Glutamatergic neuron (in vitro differentiated cells): Measurements from ENCODE around the gene TMX2. TPM values are rescaled to one million over a fixed set of nuclear protein-coding genes. Genes with fewer than 3 reads are reported as not detected.

Source experiments
- DNase-seq: peaks from one replicate; pipeline ENCODE4 v3.0.0; 2022
- H3K27ac Mint-ChIP-seq: one replicate; pipeline ENCODE4 v1.8.0; 2020; ENCODE audit warnings: mild to moderate bottlenecking, mixed read lengths, inconsistent platforms; ENCODE audit not compliant: unreplicated experiment
- H3K27me3 Mint-ChIP-seq: one replicate; pipeline ENCODE4 v1.8.0; 2020; ENCODE audit warnings: mild to moderate bottlenecking, moderate library complexity, mixed read lengths, inconsistent platforms; ENCODE audit not compliant: unreplicated experiment
- H3K36me3 Mint-ChIP-seq: one replicate; pipeline ENCODE4 v1.8.0; 2020; ENCODE audit warnings: mild to moderate bottlenecking, mixed read lengths, inconsistent platforms; ENCODE audit not compliant: unreplicated experiment
- H3K4me1 Mint-ChIP-seq: one replicate; pipeline ENCODE4 v1.8.0; 2020; ENCODE audit warnings: mild to moderate bottlenecking, low read depth, mixed read lengths, inconsistent platforms; ENCODE audit not compliant: unreplicated experiment
- H3K4me3 Mint-ChIP-seq: one replicate; pipeline ENCODE4 v1.8.0; 2020; ENCODE audit warnings: mild to moderate bottlenecking, mixed read lengths, inconsistent platforms; ENCODE audit not compliant: unreplicated experiment
- H3K9me3 Mint-ChIP-seq: one replicate; pipeline ENCODE4 v1.8.0; 2020; ENCODE audit warnings: mild to moderate bottlenecking, moderate library complexity, mixed read lengths, inconsistent platforms; ENCODE audit not compliant: unreplicated experiment
- CTCF ChIP-seq: fragments of 200-600 bp; sonication (generic); IDR thresholded peaks from one replicate; pipeline ENCODE4 v1.5.0; 2021; ENCODE audit not compliant: partially characterized antibody, unreplicated experiment
- total RNA-seq: library from RNA; stranded (reverse); fragmentation: NEBNext Ultra II Directional; extraction: Animal tissue kit (Norgen Biotek cat#: 25700); gene quantifications from one replicate; pipeline ENCODE4 v1.2.1, GENCODE V29; 2021; ENCODE audit not compliant: unreplicated experiment

The TMX2 gene
- total RNA-seq, 1 donor from 2014 or later: 94.5 TPM

- H3K36me3 Mint-ChIP-seq: no peaks in the 10 kb centered on the region
- no peak overlapping the region for H3K4me3 Mint-ChIP-seq
- no peaks in the 10 kb centered on the region for H3K9me3 Mint-ChIP-seq
- H3K27ac Mint-ChIP-seq: no peak overlapping the region
- H3K4me1 Mint-ChIP-seq: peaks cover 12% of the 10 kb centered on the region
- TF ChIP-seq CTCF: no peak
- peaks cover 3% of the 10 kb centered on the region for H3K27me3 Mint-ChIP-seq
- no peak for DNase-seq
These were observed 34.5 kb downstream of the TMX2 start for GRCh38 chr11:57746920-57747319.

- Mint-ChIP-seq H3K4me3 (no peak overlapping the region), H3K36me3 (no peaks in the 10 kb centered on the region), H3K27me3 (peaks cover 5% of the 10 kb centered on the region), H3K27ac (no peak overlapping the region), H3K9me3 (peaks cover 3% of the 10 kb centered on the region), H3K4me1 (peaks cover 3% of the 10 kb centered on the region)
- TF ChIP-seq CTCF: no peak
- DNase-seq: no peak
These were observed 38.8 kb downstream of the TMX2 start for GRCh38 chr11:57751176-57751575.

GRCh38 chr11:57751676-57752253 lies 39.4 kb downstream of the TMX2 start, which contains the start of gene BTBD18:
Gene BTBD18 (minus strand): TSS chr11:57751819. CDS start chr11:57751188, 631 bp downstream.
- TF ChIP-seq CTCF: peak; percentile 51
- Mint-ChIP-seq H3K4me3 (peak within 1 kb of the TSS; percentile 43), H3K27me3 (peaks cover 5% of the 10 kb centered on the region), H3K27ac (no peak within 1 kb of the TSS), H3K4me1 (peaks cover 3% of the 10 kb centered on the region), H3K36me3 (no peaks in the 10 kb centered on the region), H3K9me3 (peaks cover 3% of the 10 kb centered on the region)
- DNase-seq: no peak

GRCh38 chr11:57752954-57753353 lies 40.6 kb downstream of the TMX2 start:
- Mint-ChIP-seq H3K27ac (no peak overlapping the region), H3K9me3 (peaks cover 3% of the 10 kb centered on the region), H3K36me3 (no peaks in the 10 kb centered on the region), H3K27me3 (peaks cover 5% of the 10 kb centered on the region), H3K4me3 (no peak overlapping the region), H3K4me1 (peaks cover 2% of the 10 kb centered on the region)
- no peak for DNase-seq
- TF ChIP-seq CTCF: no peak

- H3K27me3 Mint-ChIP-seq: peaks cover 3% of the 10 kb centered on the region
- DNase-seq: no peak
- peak overlapping the region; percentile 13 for H3K4me3 Mint-ChIP-seq
- TF ChIP-seq CTCF: no peak
- H3K27ac Mint-ChIP-seq: no peak overlapping the region
- peaks cover 8% of the 10 kb centered on the region for H3K9me3 Mint-ChIP-seq
- no peaks in the 10 kb centered on the region for H3K36me3 Mint-ChIP-seq
- peaks cover 3% of the 10 kb centered on the region for H3K4me1 Mint-ChIP-seq
These were observed 45.8 kb downstream of the TMX2 start for GRCh38 chr11:57758174-57758573.
